ENCODE data around the gene GNA12.

- TF ChIP-seq CTCF (IDR thresholded peaks at IDR 0.05) = no peak
- TF ChIP-seq POLR2A (IDR thresholded peaks at IDR 0.05) = no peak
Observed at GRCh38 chr7:2713978-2714377, 130.1 kb downstream of the GNA12 start.

Data from right lobe of liver (tissue), 4 donors.